ENCODE results near the gene ZNF467. TPM values are rescaled to one million over a fixed set of nuclear protein-coding genes. Genes with fewer than 3 reads are reported as not detected.

Gene ZNF467
- total and polyA plus RNA-seq, 2 donors: 3.8 to 8.8 TPM

DNA sequence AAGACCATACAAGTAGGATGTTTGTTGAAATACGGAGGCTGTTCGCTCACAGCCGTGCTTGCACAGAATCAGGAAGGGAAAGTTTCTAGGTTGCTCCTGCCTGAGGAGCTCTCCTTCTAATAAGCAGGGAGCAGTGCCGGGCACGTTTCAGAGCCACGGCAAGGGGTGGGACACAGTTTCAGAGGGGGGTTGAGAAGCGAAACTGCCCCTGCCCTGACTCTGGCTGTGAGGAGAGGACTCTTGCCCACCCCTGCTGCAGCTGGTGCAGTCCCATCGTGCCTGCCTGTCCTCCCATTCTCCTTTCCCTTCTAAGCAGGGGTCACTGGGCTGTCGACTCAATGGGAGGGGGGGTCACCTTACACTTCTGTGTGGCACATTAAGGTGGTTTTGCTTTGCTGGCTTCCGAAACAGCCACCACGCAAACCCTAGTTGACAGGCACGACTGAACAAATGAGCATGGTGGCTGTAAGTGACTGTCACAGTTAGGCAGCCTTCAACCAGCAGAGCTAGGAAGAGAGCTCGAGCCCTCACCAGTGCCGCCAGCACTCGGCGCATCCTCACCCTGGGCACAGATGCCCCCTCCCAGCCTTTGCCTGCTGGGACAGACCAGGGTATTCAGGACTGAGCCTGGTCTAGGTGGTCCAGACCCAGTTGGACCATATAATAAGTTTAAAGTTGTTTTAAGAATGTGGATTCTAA lies 37.5 kb downstream of the ZNF467 start:
- H3K27me3 ChIP-seq (ENCODE audit: control insufficient read depth in 2 of 2, insufficient read depth in 1 of 2, low read length in 1 of 2): peaks cover 2 to 14% of the 10 kb centered on the region in 2 donors
- peaks cover 3 to 17% of the 10 kb centered on the region in 2 donors for H3K36me3 ChIP-seq (ENCODE audit: control insufficient read depth in 2 of 2, insufficient read depth in 2 of 2, low read length in 1 of 2)
- DNase-seq (ENCODE audit: low read depth in 6 of 9, low spot score in 9 of 9): no peak
- H3K27ac ChIP-seq (ENCODE audit: low read depth in 1 of 2, low read length in 1 of 2): no peak overlapping the region
- peaks cover 0 to 7% of the 10 kb centered on the region in 2 donors for H3K4me1 ChIP-seq (ENCODE audit: control insufficient read depth in 2 of 2, insufficient read depth in 2 of 2, low read length in 2 of 2)
- 82% methylated on average over 16 of the region's 16 CpGs for WGBS
- H3K9me3 ChIP-seq (ENCODE audit: control insufficient read depth in 2 of 2, insufficient read depth in 1 of 2, low read length in 1 of 2): no peaks in the 10 kb centered on the region
- H3K4me3 ChIP-seq (ENCODE audit: low read length in 2 of 2): no peak overlapping the region

DNA sequence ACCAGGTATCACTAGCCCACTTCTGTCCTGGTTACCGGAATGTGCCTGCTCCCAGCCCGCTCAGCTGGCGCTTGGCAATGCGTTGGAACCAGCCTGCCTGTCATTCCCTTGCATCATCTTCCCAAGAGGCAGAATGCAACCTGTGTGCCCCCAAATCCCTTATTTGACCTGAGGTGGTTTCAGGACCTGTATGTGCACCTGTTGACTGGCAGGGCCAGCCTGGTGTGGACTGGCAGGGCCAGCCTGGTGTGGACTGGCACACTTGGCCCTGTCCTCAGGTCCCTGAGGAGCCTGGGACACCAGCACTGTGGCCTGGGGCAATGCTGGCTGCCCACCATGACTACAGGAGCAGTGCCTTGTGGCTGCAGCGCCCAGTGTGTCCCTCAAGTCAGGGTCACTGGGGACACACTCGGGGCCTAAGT lies 38.2 kb downstream of the ZNF467 start:
- WGBS: 97% methylated on average over 6 of the region's 6 CpGs
- H3K27me3 ChIP-seq (ENCODE audit: control insufficient read depth in 2 of 2, insufficient read depth in 1 of 2, low read length in 1 of 2): peaks cover 2 to 14% of the 10 kb centered on the region in 2 donors
- no peak overlapping the region for H3K27ac ChIP-seq (ENCODE audit: low read depth in 1 of 2, low read length in 1 of 2)
- peaks cover 3 to 23% of the 10 kb centered on the region in 2 donors for H3K36me3 ChIP-seq (ENCODE audit: control insufficient read depth in 2 of 2, insufficient read depth in 2 of 2, low read length in 1 of 2)
- H3K4me3 ChIP-seq (ENCODE audit: low read length in 2 of 2): no peak overlapping the region
- DNase-seq (ENCODE audit: low read depth in 6 of 9, low spot score in 9 of 9): no peak
- H3K9me3 ChIP-seq (ENCODE audit: control insufficient read depth in 2 of 2, insufficient read depth in 1 of 2, low read length in 1 of 2): no peaks in the 10 kb centered on the region
- peaks cover 0 to 7% of the 10 kb centered on the region in 2 donors for H3K4me1 ChIP-seq (ENCODE audit: control insufficient read depth in 2 of 2, insufficient read depth in 2 of 2, low read length in 2 of 2)

DNA sequence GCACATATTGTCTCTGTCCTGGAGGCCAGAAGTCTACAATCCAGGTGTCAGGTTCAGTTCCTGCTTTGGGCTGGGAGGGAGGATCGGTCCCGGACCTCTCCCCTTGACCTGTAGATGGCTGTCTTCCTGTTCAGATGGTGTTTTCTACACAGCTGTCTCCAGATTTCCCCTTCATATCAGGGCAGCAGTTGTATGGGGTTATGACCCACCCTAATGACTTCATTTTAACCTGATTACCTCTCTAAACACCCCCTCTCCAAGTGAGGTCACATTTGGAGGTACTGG lies 38.7 kb downstream of the ZNF467 start:
- H3K27ac ChIP-seq (ENCODE audit: low read depth in 1 of 2, low read length in 1 of 2): no peak overlapping the region
- no peak for DNase-seq (ENCODE audit: low read depth in 6 of 9, low spot score in 9 of 9)
- peaks cover 2 to 14% of the 10 kb centered on the region in 2 donors for H3K27me3 ChIP-seq (ENCODE audit: control insufficient read depth in 2 of 2, insufficient read depth in 1 of 2, low read length in 1 of 2)
- H3K4me3 ChIP-seq (ENCODE audit: low read length in 2 of 2): no peak overlapping the region
- H3K4me1 ChIP-seq (ENCODE audit: control insufficient read depth in 2 of 2, insufficient read depth in 2 of 2, low read length in 2 of 2): peaks cover 0 to 7% of the 10 kb centered on the region in 2 donors
- 83% methylated on average over 2 of the region's 2 CpGs for WGBS
- H3K36me3 ChIP-seq (ENCODE audit: control insufficient read depth in 2 of 2, insufficient read depth in 2 of 2, low read length in 1 of 2): peaks cover 3 to 23% of the 10 kb centered on the region in 2 donors
- no peaks in the 10 kb centered on the region for H3K9me3 ChIP-seq (ENCODE audit: control insufficient read depth in 2 of 2, insufficient read depth in 1 of 2, low read length in 1 of 2)

DNA sequence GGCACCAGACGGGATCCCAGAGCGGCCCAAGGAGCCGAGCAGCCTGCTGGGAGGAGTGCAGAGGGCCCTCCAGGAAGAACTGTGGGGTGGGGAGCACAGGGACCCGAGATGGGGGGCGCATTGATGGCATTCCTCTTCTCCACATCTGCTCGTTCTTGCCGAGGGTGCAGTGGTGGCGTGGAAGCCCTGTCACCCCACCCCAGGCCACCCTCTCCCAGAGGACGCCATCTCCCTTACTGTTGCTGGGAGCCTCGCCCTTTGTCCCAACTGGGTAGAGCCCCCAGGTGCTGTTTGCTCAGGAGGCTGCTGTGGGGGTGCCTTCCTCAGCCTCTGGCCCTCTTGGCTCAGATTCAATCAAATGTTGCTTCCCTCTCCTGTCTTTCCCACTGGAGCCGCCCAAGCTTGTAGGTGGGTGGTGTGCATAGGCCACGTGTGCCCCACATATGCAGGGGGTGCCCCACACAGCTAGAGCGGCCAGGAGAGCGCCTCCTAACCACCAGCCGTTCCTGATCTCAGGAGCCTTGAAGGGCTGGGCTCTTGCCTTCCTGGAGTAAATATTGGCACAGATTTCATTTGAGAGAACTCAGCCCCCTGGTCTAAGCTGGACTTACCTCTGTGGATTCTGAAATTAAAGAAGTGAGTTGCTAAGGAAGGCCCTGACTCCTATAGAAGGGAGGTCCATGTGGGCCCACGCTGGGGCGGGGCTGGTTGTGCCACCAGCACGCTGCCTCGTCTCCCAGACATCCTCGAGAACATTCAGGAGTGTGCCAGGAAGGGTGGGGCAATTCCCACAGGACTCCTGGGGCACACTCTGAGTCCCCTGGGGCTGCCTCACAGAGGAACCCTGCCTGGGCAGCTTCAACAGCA lies 39.2 kb downstream of the ZNF467 start:
- peaks cover 0 to 7% of the 10 kb centered on the region in 2 donors for H3K4me1 ChIP-seq (ENCODE audit: control insufficient read depth in 2 of 2, insufficient read depth in 2 of 2, low read length in 2 of 2)
- 94% methylated on average over 20 of the region's 20 CpGs for WGBS
- no peak overlapping the region for H3K4me3 ChIP-seq (ENCODE audit: low read length in 2 of 2)
- H3K9me3 ChIP-seq (ENCODE audit: control insufficient read depth in 2 of 2, insufficient read depth in 1 of 2, low read length in 1 of 2): no peaks in the 10 kb centered on the region
- no peak overlapping the region for H3K27ac ChIP-seq (ENCODE audit: low read depth in 1 of 2, low read length in 1 of 2)
- H3K27me3 ChIP-seq (ENCODE audit: control insufficient read depth in 2 of 2, insufficient read depth in 1 of 2, low read length in 1 of 2): peaks cover 2 to 14% of the 10 kb centered on the region in 2 donors
- H3K36me3 ChIP-seq (ENCODE audit: control insufficient read depth in 2 of 2, insufficient read depth in 2 of 2, low read length in 1 of 2): peaks cover 6 to 23% of the 10 kb centered on the region in 2 donors
- DNase-seq (ENCODE audit: low read depth in 6 of 9, low spot score in 9 of 9): no peak

DNA sequence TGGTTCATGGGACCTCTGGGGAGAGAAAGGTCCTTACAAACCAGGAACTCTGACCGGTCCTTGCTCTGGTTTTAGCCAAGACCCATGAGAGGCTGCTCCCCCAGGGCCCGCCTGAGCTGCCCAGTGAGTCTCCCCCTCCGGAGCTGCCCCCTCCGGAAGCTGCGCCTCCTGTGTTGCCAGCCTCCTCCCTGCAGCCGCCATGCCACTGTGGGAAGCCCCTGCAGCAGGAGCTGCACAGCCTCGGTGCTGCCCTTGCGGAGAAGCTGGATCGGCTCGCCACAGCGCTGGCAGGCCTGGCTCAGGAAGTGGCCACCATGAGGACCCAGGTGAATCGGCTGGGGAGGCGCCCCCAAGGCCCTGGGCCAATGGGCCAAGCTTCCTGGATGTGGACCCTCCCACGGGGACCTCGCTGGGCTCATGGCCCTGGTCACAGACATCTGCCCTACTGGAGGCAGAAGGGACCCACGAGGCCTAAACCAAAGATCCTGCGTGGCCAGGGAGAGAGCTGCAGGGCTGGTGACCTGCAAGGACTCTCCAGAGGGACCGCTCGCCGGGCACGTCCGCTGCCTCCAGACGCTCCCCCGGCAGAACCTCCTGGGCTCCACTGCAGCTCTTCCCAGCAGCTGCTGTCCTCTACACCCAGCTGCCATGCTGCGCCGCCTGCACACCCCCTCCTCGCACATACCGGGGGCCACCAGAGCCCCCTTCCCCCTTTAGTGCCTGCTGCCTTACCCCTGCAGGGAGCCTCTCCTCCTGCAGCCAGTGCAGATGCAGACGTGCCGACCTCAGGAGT lies 40.1 kb downstream of the ZNF467 start:
- 98% methylated on average over 30 of the region's 30 CpGs for WGBS
- no peaks in the 10 kb centered on the region for H3K9me3 ChIP-seq (ENCODE audit: control insufficient read depth in 2 of 2, insufficient read depth in 1 of 2, low read length in 1 of 2)
- H3K27ac ChIP-seq (ENCODE audit: low read depth in 1 of 2, low read length in 1 of 2): no peak overlapping the region
- no peak for DNase-seq (ENCODE audit: low read depth in 6 of 9, low spot score in 9 of 9)
- H3K4me3 ChIP-seq (ENCODE audit: low read length in 2 of 2): no peak overlapping the region
- peaks cover 0 to 14% of the 10 kb centered on the region in 2 donors for H3K27me3 ChIP-seq (ENCODE audit: control insufficient read depth in 2 of 2, insufficient read depth in 1 of 2, low read length in 1 of 2)
- peaks cover 11 to 24% of the 10 kb centered on the region in 2 donors for H3K36me3 ChIP-seq (ENCODE audit: control insufficient read depth in 2 of 2, insufficient read depth in 2 of 2, low read length in 1 of 2)
- peaks cover 0 to 9% of the 10 kb centered on the region in 2 donors for H3K4me1 ChIP-seq (ENCODE audit: control insufficient read depth in 2 of 2, insufficient read depth in 2 of 2, low read length in 2 of 2)

DNA sequence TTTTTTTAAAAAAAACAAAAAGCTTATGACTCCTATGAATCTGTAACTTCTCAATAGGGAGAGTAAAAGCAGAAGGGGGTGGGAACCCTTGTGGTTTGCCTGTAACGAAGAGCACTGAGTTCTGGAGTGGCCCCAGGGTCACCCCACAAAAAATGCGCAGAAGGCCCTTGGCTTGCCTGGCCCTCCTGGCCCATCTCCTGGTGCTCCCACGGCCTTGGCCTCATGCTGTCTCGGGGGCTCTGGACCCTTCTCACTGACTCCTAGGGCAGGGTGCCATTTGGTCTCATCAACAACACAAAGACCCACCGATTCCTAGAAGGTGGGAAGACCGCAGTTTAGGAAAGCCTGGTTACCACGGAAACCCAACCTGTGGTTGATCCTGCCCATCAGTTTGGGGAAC lies 40.8 kb downstream of the ZNF467 start:
- H3K4me1 ChIP-seq (ENCODE audit: control insufficient read depth in 2 of 2, insufficient read depth in 2 of 2, low read length in 2 of 2): peaks cover 0 to 10% of the 10 kb centered on the region in 2 donors
- WGBS: 96% methylated on average over 7 of the region's 7 CpGs
- peaks cover 0 to 14% of the 10 kb centered on the region in 2 donors for H3K27me3 ChIP-seq (ENCODE audit: control insufficient read depth in 2 of 2, insufficient read depth in 1 of 2, low read length in 1 of 2)
- no peak overlapping the region for H3K27ac ChIP-seq (ENCODE audit: low read depth in 1 of 2, low read length in 1 of 2)
- peaks cover 13 to 25% of the 10 kb centered on the region in 2 donors for H3K36me3 ChIP-seq (ENCODE audit: control insufficient read depth in 2 of 2, insufficient read depth in 2 of 2, low read length in 1 of 2)
- no peak overlapping the region for H3K4me3 ChIP-seq (ENCODE audit: low read length in 2 of 2)
- DNase-seq (ENCODE audit: low read depth in 6 of 9, low spot score in 9 of 9): no peak
- H3K9me3 ChIP-seq (ENCODE audit: control insufficient read depth in 2 of 2, insufficient read depth in 1 of 2, low read length in 1 of 2): no peaks in the 10 kb centered on the region

DNA sequence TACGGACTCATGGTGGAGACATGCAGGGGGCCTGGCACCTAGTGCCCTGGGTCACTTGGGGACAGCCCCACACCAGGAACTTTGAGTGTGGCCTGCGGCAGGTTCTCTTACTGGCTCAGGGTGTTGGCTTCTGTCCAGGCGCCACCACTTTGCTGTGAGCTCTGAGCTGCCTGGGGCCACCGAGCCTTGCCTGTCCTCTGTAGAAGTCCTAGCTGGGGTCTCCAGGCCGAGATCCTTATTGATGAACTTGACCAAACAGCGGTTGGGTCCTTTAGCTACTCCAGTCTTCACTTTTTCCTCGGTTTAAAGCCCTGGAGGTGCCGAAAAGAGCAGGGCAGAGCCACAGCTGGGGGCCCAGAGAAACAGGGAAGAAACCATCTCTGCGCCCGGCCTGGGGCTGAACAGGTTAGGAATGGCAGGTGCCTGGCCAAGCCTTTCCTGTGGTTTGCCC lies 41.3 kb downstream of the ZNF467 start:
- Histone ChIP-seq H3K9me3 (ENCODE audit: control insufficient read depth in 2 of 2, insufficient read depth in 1 of 2, low read length in 1 of 2) (no peaks in the 10 kb centered on the region), H3K27me3 (ENCODE audit: control insufficient read depth in 2 of 2, insufficient read depth in 1 of 2, low read length in 1 of 2) (peaks cover 0 to 14% of the 10 kb centered on the region in 2 donors), H3K36me3 (ENCODE audit: control insufficient read depth in 2 of 2, insufficient read depth in 2 of 2, low read length in 1 of 2) (peaks cover 13 to 25% of the 10 kb centered on the region in 2 donors), H3K4me1 (ENCODE audit: control insufficient read depth in 2 of 2, insufficient read depth in 2 of 2, low read length in 2 of 2) (peaks cover 0 to 10% of the 10 kb centered on the region in 2 donors), H3K27ac (ENCODE audit: low read depth in 1 of 2, low read length in 1 of 2) (no peak overlapping the region), H3K4me3 (ENCODE audit: low read length in 2 of 2) (no peak overlapping the region)
- 97% methylated on average over 10 of the region's 10 CpGs for WGBS
- no peak for DNase-seq (ENCODE audit: low read depth in 6 of 9, low spot score in 9 of 9)

DNA sequence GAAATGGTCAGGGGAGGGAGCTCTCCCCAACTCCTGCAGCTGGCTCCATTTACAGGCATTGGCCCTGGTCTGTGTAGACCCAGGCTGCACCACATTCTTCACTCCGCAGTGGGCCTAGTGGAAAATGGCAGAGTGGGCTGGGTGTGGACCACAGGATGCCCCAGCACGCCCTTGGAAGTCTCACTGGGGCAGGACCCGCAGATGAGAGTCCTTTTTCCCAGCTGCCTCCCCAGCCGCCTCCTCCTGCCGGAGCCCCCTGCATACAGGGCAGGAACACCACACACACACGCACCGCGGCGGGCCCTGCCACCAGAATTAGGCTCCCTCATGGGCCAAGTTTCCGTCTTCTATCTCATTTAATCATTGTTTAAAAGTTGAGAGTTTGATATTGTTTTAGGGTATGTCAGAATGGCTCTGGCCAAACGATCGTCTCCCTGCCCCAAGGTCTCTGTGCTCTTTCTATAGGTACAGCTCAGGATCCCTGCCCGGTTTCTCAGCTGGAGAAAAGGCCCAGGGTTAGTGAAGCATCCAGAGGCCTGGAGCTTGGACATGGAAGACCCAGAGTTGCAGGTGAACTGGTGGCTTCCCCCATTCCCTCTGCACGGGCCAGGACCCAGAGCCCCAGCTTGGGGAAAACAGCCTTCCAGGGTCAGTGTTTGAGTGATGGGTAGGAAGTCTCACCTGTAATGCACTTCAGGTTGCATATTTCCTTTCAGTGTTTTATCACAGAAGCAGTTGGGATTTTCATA lies 42.0 kb downstream of the ZNF467 start:
- Histone ChIP-seq H3K9me3 (ENCODE audit: control insufficient read depth in 2 of 2, insufficient read depth in 1 of 2, low read length in 1 of 2) (no peaks in the 10 kb centered on the region), H3K4me3 (ENCODE audit: low read length in 2 of 2) (no peak overlapping the region), H3K27me3 (ENCODE audit: control insufficient read depth in 2 of 2, insufficient read depth in 1 of 2, low read length in 1 of 2) (peaks cover 0 to 9% of the 10 kb centered on the region in 2 donors), H3K27ac (ENCODE audit: low read depth in 1 of 2, low read length in 1 of 2) (no peak overlapping the region), H3K4me1 (ENCODE audit: control insufficient read depth in 2 of 2, insufficient read depth in 2 of 2, low read length in 2 of 2) (peaks cover 0 to 6% of the 10 kb centered on the region in 2 donors), H3K36me3 (ENCODE audit: control insufficient read depth in 2 of 2, insufficient read depth in 2 of 2, low read length in 1 of 2) (peaks cover 13 to 25% of the 10 kb centered on the region in 2 donors)
- 99% methylated on average over 14 of the region's 14 CpGs for WGBS
- no peak for DNase-seq (ENCODE audit: low read depth in 6 of 9, low spot score in 9 of 9)

Data from thymus (tissue), 11 donors.